GF-D8 (cell line): ENCODE measurements around the gene ACTR3C.
"Not testable (repeated sequence)": the region's sequence is repeated elsewhere in the genome, so short reads cannot be mapped to it uniquely, and the experiment has no call there.

Experiments used
- DNase-seq: peaks from one replicate; lab custom pipeline; 2025; lab: John Stamatoyannopoulos, UW

ACTR3C gene

GRCh38 chr7:150202894-150203293 is 120.5 kb downstream of the ACTR3C start:
- not testable (repeated sequence) for DNase-seq
